Naive thymus-derived CD8-positive, alpha-beta T cell (primary cell): ENCODE data around the gene FCN1. TPM values are rescaled to one million over a fixed set of nuclear protein-coding genes. Genes with fewer than 3 reads are reported as not detected.

Experiments
- ATAC-seq, 2 donors: fragments of 150-1000 bp; cut with Tn5 transposase in 1 of 2; sonication (Bioruptor Pico), chemical (Tn5 transposase) in 1 of 2; 1 replicate in 1 of 2; 2 replicates in 1 of 2; pipeline ENCODE4 v1.10.0; 2021; ENCODE audit warnings: mild to moderate bottlenecking in 2 of 2, moderate library complexity in 2 of 2
- POLR2A ChIA-PET: fragments of 350-600 bp; sonication (Branson Sonifier 250); formaldehyde crosslinking; loops from one replicate; lab custom pipeline; 2021; ENCODE audit warnings: antibody characterized with exemption; lab: Charles Lee
- DNase-seq, 10 donors: peaks; one replicate each; pipeline versions ENCODE4 v3.0.0 to v3.0.0-alpha.2; 2020 to 2022
- H3K27ac Mint-ChIP-seq, 10 donors: one replicate each; pipeline ENCODE4 v1.8.0; 2020 to 2022; ENCODE audit warnings: mild to moderate bottlenecking in 10 of 10, mixed read lengths in 10 of 10, moderate library complexity in 4 of 10, inconsistent platforms in 1 of 10
- H3K27me3 Mint-ChIP-seq, 5 donors: one replicate each; pipeline ENCODE4 v1.8.0; 2021 to 2022; ENCODE audit warnings: mixed read lengths in 5 of 5
- H3K36me3 Mint-ChIP-seq, 3 donors: one replicate each; pipeline ENCODE4 v1.8.0; 2020 to 2022; ENCODE audit warnings: mixed read lengths in 3 of 3, mild to moderate bottlenecking in 2 of 3, inconsistent platforms in 1 of 3
- H3K4me1 Mint-ChIP-seq, 4 donors: one replicate each; pipeline ENCODE4 v1.8.0; 2021 to 2022; ENCODE audit warnings: mixed read lengths in 4 of 4
- H3K4me3 Mint-ChIP-seq, 10 donors: one replicate each; pipeline ENCODE4 v1.8.0; 2020 to 2022; ENCODE audit warnings: mild to moderate bottlenecking in 10 of 10, mixed read lengths in 10 of 10, moderate library complexity in 6 of 10, inconsistent platforms in 1 of 10
- H3K9me3 Mint-ChIP-seq, 9 donors: one replicate each; pipeline ENCODE4 v1.8.0; 2020 to 2022; ENCODE audit warnings: mixed read lengths in 9 of 9, mild to moderate bottlenecking in 3 of 9, inconsistent platforms in 1 of 9, moderate library complexity in 1 of 9
- polyA plus RNA-seq, 3 donors: library from polyadenylated mRNA; unstranded; fragments of 300-500 nt; fragmentation: Illumina TruSeq; gene quantifications; one replicate each; pipeline ENCODE4 v1.2.3, GENCODE V29; 2021
- total RNA-seq, 8 experiments: library from RNA in 2 of 8; stranded (reverse) in 2 of 8; gene quantifications; one replicate each; pipeline ENCODE4 v1.2.3 and lab custom pipeline; 2021 to 2026

The FCN1 gene
- total and polyA plus RNA-seq, 5 experiments from 2014 or later, result 0.59 to 3.1 (median 1.3) TPM

DNA sequence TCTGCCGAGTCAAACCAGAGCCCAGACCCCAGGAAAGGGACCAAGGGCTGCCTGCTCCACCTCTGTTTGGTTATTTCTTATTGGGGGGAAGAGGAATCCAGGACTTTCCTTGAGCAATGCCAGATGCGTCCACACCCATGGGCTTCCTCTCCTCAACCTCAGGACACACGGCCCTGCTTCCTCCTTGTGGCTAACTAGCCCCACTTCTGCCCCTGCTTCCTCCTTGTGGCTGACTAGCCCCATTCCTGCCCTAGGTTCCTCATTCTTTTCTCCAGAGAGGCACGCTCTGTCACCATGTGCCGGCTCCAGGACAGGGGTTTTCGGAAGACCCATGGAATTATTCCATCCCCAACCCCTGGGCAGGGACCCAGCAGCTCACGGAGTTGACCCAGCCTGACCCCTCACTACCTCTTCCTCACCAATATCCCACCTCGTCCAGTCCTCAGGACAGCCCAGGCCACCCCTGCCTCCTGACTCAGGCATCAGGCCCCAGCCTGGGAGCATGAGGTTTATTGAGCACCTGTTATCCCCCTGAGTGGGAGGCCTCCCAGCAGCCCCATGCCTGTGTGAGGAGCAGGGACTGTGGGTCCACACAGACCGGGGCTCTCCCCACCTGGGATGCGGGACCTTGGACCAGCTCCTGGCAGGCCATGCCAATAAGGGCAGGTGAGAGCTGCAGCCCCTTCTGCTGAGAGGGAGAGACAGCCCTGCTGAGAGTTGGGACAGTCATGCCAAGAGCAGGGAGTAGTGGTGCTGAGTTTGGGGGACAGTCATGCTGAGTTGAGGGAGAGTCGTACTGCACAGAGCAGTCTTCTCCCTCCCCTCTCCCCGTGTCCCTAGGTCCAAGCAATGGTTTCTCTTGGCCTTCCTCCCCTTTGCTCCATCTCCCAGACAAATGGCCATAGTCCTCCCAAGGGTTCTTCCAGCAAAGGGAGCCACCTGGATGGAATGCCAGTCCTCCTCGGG lies 11.8 kb upstream of the FCN1 start:
- Mint-ChIP-seq H3K4me3 (no peak overlapping the region), H3K27me3 (peaks cover 3 to 36% (median 21%) of the 10 kb centered on the region in 5 donors), H3K4me1 (peaks cover 0 to 37% (median 0%) of the 10 kb centered on the region in 4 donors), H3K9me3 (no peaks in the 10 kb centered on the region), H3K36me3 (no peaks in the 10 kb centered on the region), H3K27ac (no peak overlapping the region)
- POLR2A ChIA-PET, result no interaction called here
- peak in 1 of 10 donors; percentile 44 for DNase-seq
- ATAC-seq, result no peak

DNA sequence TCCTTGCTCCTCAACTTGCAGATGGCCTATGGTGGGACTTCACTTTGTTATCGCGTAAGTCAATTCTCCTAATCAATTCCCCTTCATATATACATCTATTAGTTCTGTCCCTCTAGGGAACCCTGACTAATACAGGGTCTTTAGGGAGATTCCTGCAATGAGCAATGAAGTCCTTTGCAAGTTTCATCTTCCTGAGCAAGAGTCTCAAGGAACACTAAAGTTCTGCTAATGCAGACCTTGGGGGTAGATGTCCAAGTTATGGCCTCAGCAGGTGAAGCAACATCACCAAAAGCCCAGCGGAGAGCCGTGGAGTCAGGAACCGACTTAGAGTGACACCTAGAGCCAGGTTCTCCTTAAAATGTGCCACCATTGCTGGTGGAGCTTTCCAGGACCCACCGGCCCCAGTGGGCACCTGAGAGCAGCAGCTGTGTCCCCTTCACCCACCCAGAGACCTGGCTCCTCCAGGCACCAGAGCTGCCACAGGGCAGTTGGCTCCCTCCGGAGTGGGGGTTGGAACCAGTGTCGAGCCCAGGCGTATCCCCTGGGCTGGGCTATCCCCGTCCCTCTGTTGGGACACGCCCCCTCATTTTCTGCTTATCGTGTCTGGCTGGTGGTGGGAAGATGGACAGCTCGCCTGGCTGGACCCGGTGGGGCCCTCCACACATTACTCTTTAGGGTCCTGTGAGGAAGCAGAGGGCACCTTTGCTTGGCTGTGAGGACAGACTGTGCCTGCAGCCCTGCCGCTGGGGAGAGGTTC lies 10.9 kb upstream of the FCN1 start:
- ATAC-seq (no peak), DNase-seq (peak in 1 of 10 donors; percentile 50)
- H3K36me3 Mint-ChIP-seq, result no peaks in the 10 kb centered on the region
- peaks cover 3 to 36% (median 21%) of the 10 kb centered on the region in 5 donors for H3K27me3 Mint-ChIP-seq
- no peaks in the 10 kb centered on the region for H3K9me3 Mint-ChIP-seq
- no peak overlapping the region for H3K4me3 Mint-ChIP-seq
- POLR2A ChIA-PET, result no interaction called here
- peaks cover 0 to 37% (median 0%) of the 10 kb centered on the region in 4 donors for H3K4me1 Mint-ChIP-seq
- H3K27ac Mint-ChIP-seq, result no peak overlapping the region

- POLR2A ChIA-PET, result no interaction called here
- Mint-ChIP-seq H3K9me3 (peaks cover 0 to 2% (median 0%) of the 10 kb centered on the region in 9 donors), H3K27ac (no peak overlapping the region), H3K4me3 (no peak overlapping the region), H3K27me3 (peaks cover 0 to 18% (median 3%) of the 10 kb centered on the region in 5 donors), H3K4me1 (peaks cover 0 to 24% (median 0%) of the 10 kb centered on the region in 4 donors), H3K36me3 (no peaks in the 10 kb centered on the region)
- DNase-seq (no peak), ATAC-seq (no peak)
These were observed 7.3 kb upstream of the FCN1 start for GRCh38 chr9:134925011-134925511.

DNA sequence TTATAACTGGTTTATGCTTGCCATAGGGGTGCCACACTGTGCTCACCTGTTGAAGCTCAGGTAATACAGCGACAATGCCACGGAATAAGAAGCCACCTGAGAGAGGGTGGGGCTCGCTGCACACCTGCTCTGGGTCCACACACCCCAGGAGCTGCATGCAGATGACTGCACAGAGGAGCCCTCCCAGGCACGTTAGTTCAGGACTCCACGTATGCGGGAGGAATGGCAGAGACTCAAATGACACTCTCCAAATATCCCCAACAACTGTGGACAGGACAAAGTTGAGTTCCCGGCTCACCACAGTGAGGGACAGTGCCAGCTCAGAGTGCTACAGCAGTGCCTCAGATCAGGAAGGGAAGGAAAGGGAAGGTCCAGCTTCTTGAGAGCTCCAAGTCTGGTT lies 5.8 kb upstream of the FCN1 start:
- ATAC-seq (no peak), DNase-seq (no peak)
- peak overlapping the region in 1 of 10 donors; percentile 54 for H3K27ac Mint-ChIP-seq
- H3K27me3 Mint-ChIP-seq, result peaks cover 0 to 9% (median 3%) of the 10 kb centered on the region in 5 donors
- peaks cover 4 to 17% (median 10%) of the 10 kb centered on the region in 9 donors for H3K9me3 Mint-ChIP-seq
- POLR2A ChIA-PET, result no interaction called here
- peaks cover 0 to 11% (median 0%) of the 10 kb centered on the region in 3 donors for H3K36me3 Mint-ChIP-seq
- peaks cover 0 to 13% (median 0%) of the 10 kb centered on the region in 4 donors for H3K4me1 Mint-ChIP-seq
- no peak overlapping the region for H3K4me3 Mint-ChIP-seq

DNA sequence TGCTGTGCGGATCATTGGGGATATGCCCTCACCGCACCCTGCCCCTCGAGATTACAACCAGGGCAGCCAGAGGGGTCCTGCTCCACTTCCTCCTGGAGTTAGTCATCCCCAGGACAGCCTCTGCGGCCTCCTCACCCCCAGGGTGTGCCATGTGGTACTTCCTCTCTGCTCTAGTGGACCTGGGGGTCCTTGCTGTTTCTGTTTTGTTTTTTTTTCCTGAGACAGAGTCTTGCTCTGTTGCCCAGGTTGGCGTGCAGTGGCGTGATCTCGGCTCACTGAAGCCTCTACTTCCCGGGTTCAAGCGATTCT lies 5.2 kb upstream of the FCN1 start:
- Mint-ChIP-seq H3K36me3 (peaks cover 0 to 15% (median 0%) of the 10 kb centered on the region in 3 donors), H3K9me3 (peaks cover 4 to 22% (median 10%) of the 10 kb centered on the region in 9 donors), H3K4me1 (peaks cover 0 to 13% (median 0%) of the 10 kb centered on the region in 4 donors), H3K27me3 (peaks cover 0 to 13% (median 3%) of the 10 kb centered on the region in 5 donors), H3K4me3 (no peak overlapping the region), H3K27ac (no peak overlapping the region)
- POLR2A ChIA-PET, result no interaction called here
- ATAC-seq (no peak), DNase-seq (peak in 1 of 10 donors; percentile 46)

DNA sequence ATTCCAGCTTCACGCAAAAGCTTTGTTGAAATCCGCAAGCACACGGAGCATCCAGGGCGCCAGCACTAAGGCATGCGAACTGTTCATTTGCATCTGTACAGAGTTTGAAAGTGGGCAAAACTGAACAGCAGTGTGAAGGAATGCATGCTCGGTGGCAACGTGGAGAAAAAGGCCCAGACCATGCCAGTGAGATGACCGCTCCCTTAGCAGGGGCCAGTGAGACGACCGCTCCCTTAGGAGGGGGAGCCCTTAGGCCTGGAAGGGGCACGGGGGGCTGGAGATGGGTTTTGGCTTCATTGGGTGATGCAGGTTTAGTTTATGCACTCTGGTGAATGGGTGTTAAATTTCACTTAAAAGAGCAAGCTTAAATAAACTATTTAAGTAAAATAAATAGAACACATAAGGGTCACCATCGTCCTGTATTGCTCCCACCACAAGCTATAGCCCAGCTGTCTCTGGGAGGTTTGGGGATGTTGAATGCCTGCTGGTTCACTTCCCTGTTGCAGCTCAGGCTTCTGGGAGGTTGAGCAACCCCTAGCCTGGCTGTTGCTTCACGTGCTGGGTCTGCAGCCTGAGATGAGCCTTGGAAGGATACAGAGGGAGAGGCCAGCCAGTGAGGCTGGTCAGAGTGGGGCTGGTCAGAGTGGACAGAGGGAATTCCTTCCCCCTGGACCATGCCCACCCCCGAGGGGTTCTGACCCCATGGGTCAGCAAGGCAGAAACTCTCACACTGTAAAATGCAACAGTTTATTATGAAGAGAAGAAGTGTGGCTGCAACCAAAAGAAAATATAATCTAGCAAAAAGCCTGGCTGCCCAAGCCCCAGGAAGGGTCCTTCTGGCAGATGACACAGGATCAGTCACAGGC lies 4.6 kb upstream of the FCN1 start:
- Mint-ChIP-seq H3K9me3 (peaks cover 4 to 22% (median 10%) of the 10 kb centered on the region in 9 donors), H3K4me1 (peaks cover 0 to 13% (median 0%) of the 10 kb centered on the region in 4 donors), H3K27me3 (peaks cover 0 to 13% (median 3%) of the 10 kb centered on the region in 5 donors), H3K27ac (no peak overlapping the region), H3K36me3 (peaks cover 0 to 15% (median 0%) of the 10 kb centered on the region in 3 donors), H3K4me3 (no peak overlapping the region)
- POLR2A ChIA-PET, result no interaction called here
- ATAC-seq, result no peak
- peak in 2 of 10 donors; percentile 3 to 30 for DNase-seq

- no peak for ATAC-seq
- no peak overlapping the region for H3K27ac Mint-ChIP-seq
- POLR2A ChIA-PET, result no interaction called here
- H3K9me3 Mint-ChIP-seq, result peaks cover 4 to 22% (median 10%) of the 10 kb centered on the region in 9 donors
- H3K27me3 Mint-ChIP-seq, result peaks cover 0 to 27% (median 6%) of the 10 kb centered on the region in 5 donors
- peaks cover 0 to 7% (median 0%) of the 10 kb centered on the region in 4 donors for H3K4me1 Mint-ChIP-seq
- DNase-seq, result peak in 1 of 10 donors; percentile 27
- no peak overlapping the region for H3K4me3 Mint-ChIP-seq
- peaks cover 0 to 15% (median 0%) of the 10 kb centered on the region in 3 donors for H3K36me3 Mint-ChIP-seq
These were observed 1.6 kb upstream of the FCN1 start for GRCh38 chr9:134919303-134919702.

GRCh38 chr9:134918646-134919045 lies 934 bp upstream of the FCN1 start:
- H3K27me3 Mint-ChIP-seq, result peaks cover 0 to 28% (median 7%) of the 10 kb centered on the region in 5 donors
- H3K36me3 Mint-ChIP-seq, result peaks cover 0 to 15% (median 0%) of the 10 kb centered on the region in 3 donors
- no peak overlapping the region for H3K4me3 Mint-ChIP-seq
- DNase-seq (peak in 2 of 10 donors; percentile 13 to 55), ATAC-seq (no peak)
- peaks cover 4 to 22% (median 10%) of the 10 kb centered on the region in 9 donors for H3K9me3 Mint-ChIP-seq
- peak overlapping the region in 1 of 10 donors; percentile 30 for H3K27ac Mint-ChIP-seq
- POLR2A ChIA-PET, result no interaction called here
- H3K4me1 Mint-ChIP-seq, result peaks cover 0 to 5% (median 0%) of the 10 kb centered on the region in 4 donors

- H3K4me1 Mint-ChIP-seq, result peaks cover 0 to 1% (median 0%) of the 10 kb centered on the region in 4 donors
- POLR2A ChIA-PET, result no interaction called here
- peaks cover 0 to 15% (median 0%) of the 10 kb centered on the region in 3 donors for H3K36me3 Mint-ChIP-seq
- ATAC-seq (no peak), DNase-seq (peak in 2 of 10 donors; percentile 16 to 53)
- peak overlapping the region in 1 of 10 donors; percentile 43 for H3K4me3 Mint-ChIP-seq
- peak overlapping the region in 1 of 10 donors; percentile 31 for H3K27ac Mint-ChIP-seq
- peaks cover 4 to 42% (median 22%) of the 10 kb centered on the region in 5 donors for H3K27me3 Mint-ChIP-seq
- H3K9me3 Mint-ChIP-seq, result peaks cover 4 to 22% (median 10%) of the 10 kb centered on the region in 9 donors
These were observed 1.5 kb downstream of the FCN1 start for GRCh38 chr9:134916161-134916665.

GRCh38 chr9:134915046-134915985 lies 2.4 kb downstream of the FCN1 start:
- peaks cover 0 to 15% (median 0%) of the 10 kb centered on the region in 3 donors for H3K36me3 Mint-ChIP-seq
- peak overlapping the region in 1 of 10 donors; percentile 59 for H3K27ac Mint-ChIP-seq
- DNase-seq, result peak in 2 of 10 donors; percentile 8 to 59
- peak overlapping the region in 1 of 10 donors; percentile 52 for H3K4me3 Mint-ChIP-seq
- H3K4me1 Mint-ChIP-seq, result peaks cover 0 to 6% (median 1%) of the 10 kb centered on the region in 4 donors
- ATAC-seq, result no peak
- H3K27me3 Mint-ChIP-seq, result peaks cover 7 to 47% (median 26%) of the 10 kb centered on the region in 5 donors
- POLR2A ChIA-PET, result no interaction called here
- peaks cover 4 to 22% (median 10%) of the 10 kb centered on the region in 9 donors for H3K9me3 Mint-ChIP-seq
